Transverse colon (tissue), 4 donors: ENCODE data around the gene ULBP2. TPM values are rescaled to one million over a fixed set of nuclear protein-coding genes. Genes with fewer than 3 reads are reported as not detected.

Experiments used
- DNase-seq: peaks from one replicate; pipeline ENCODE4 v3.0.0-alpha.2; 2019
- H3K27ac ChIP-seq, 4 donors: fragments of 200-600 bp; sonication (generic); 2 replicates each; pipeline ENCODE4 v1.5.1; 2016 to 2018; ENCODE audit warnings: inconsistent platforms in 4 of 4
- H3K27me3 ChIP-seq: fragments of 200-600 bp; sonication (generic); 2 replicates; pipeline ENCODE4 v1.5.1; 2017; ENCODE audit warnings: inconsistent platforms
- H3K36me3 ChIP-seq, 4 donors: fragments of 200-600 bp; sonication (generic); 2 replicates each; pipeline ENCODE4 v1.5.1; 2017 to 2019; ENCODE audit warnings: inconsistent platforms in 4 of 4
- H3K4me1 ChIP-seq, 4 donors: fragments of 200-600 bp; sonication (generic); 2 replicates each; pipeline ENCODE4 v1.5.1; 2017 to 2020; ENCODE audit warnings: inconsistent platforms in 4 of 4
- H3K4me3 ChIP-seq, 4 donors: fragments of 200-600 bp; sonication (generic); 1 replicate in 1 of 4; 2 replicates in 3 of 4; pipeline versions ENCODE4 v1.5.1 to v1.6.1; 2017 to 2019; ENCODE audit warnings: inconsistent platforms in 4 of 4
- H3K9me3 ChIP-seq, 2 donors: fragments of 200-600 bp; sonication (generic); 2 replicates each; pipeline ENCODE4 v1.5.1; 2017 to 2019; ENCODE audit warnings: inconsistent platforms in 2 of 2
- CTCF ChIP-seq, 5 experiments: fragments of 200-600 bp in 3 of 5; fragments of 450-650 bp in 2 of 5; sonication (generic) in 3 of 5; IDR thresholded peaks; 1 replicate in 2 of 5; 2 replicates in 3 of 5; pipeline ENCODE4 v1.5.1; 2016 to 2017; ENCODE audit warnings: antibody characterized with exemption in 5 of 5, inconsistent platforms in 3 of 5, mild to moderate bottlenecking in 2 of 5, moderate library complexity in 1 of 5
- EP300 ChIP-seq: sonication (generic); formaldehyde crosslinking; IDR thresholded peaks from one replicate; pipeline ENCODE4 v1.6.1; 2017; ENCODE audit warnings: antibody characterized with exemption, low read depth
- POLR2A ChIP-seq: fragments of 450-650 bp; IDR thresholded peaks from one replicate; pipeline ENCODE4 v1.6.1; 2016; ENCODE audit warnings: antibody characterized with exemption, mild to moderate bottlenecking, moderate library complexity
- POLR2AphosphoS5 ChIP-seq, 3 donors: sonication (generic); formaldehyde crosslinking; IDR thresholded peaks; one replicate each; pipeline ENCODE4 v1.6.1; 2016; ENCODE audit warnings: antibody characterized with exemption in 3 of 3
- WGBS, 2 donors: methylation state at CpG; one replicate each; pipeline ENCODE4 v1.1.5; 2018; ENCODE audit warnings: low coverage in 1 of 2; 5-methylcytosine and 5-hydroxymethylcytosine counted together
- in situ Hi-C, 4 donors: fragments of 200-750 bp; cut with MboI; loops; one replicate each; pipeline versions ENCODE4 v1.15.0 to v1.15.1; 2017; ENCODE audit warnings: low sequenced_read_pairs in 3 of 4, low pct_ligation_motif_present in 1 of 4, low pct_unique_long_range_greater_than_20kb in 1 of 4
- intact Hi-C: fragments of 100-400 bp; cut with DNase I; formaldehyde crosslinking; loops from one replicate; pipeline ENCODE4 v1.15.1; 2023; ENCODE audit warnings: low total_unique reads
- total RNA-seq, 4 donors: library from RNA; depleted of rRNA; stranded (reverse); fragments of >200 nt; gene quantifications; one replicate each; pipeline ENCODE4 v1.1.0, GENCODE V29; 2016

Gene ULBP2
- total RNA-seq, 4 donors from 2014 or later = not detected

GRCh38 chr6:149938571-149939355, 3.1 kb upstream of the ULBP2 start:
- H3K27ac ChIP-seq = no peak overlapping the region
- WGBS, 2 donors = 1 to 7% methylated on average over 7 to 57 of the region's 58 CpGs
- intact Hi-C loops = no loop called here
- no peak for TF ChIP-seq POLR2AphosphoS5 (IDR thresholded peaks at IDR 0.05)
- TF ChIP-seq CTCF (IDR thresholded peaks at IDR 0.05) = no peak
- TF ChIP-seq POLR2A = no peak
- no peak for TF ChIP-seq EP300
- in situ Hi-C loops = loop anchor here in 1 of 4 donors (10.0 kb wide), 1 partner anchor 76 kb away; no protein-coding TSS in a partner anchor
- peak overlapping the region; percentile 14 to 53 (median 32) for H3K4me3 ChIP-seq
- no peaks in the 10 kb centered on the region for H3K36me3 ChIP-seq
- peaks cover 93% of the 10 kb centered on the region for H3K27me3 ChIP-seq
- peaks cover 13 to 29% (median 25%) of the 10 kb centered on the region in 4 donors for H3K4me1 ChIP-seq
- H3K9me3 ChIP-seq = no peaks in the 10 kb centered on the region
- DNase-seq = no peak

GRCh38 chr6:149939356-149939648, 2.5 kb upstream of the ULBP2 start:
- intact Hi-C loops = no loop called here
- no peak for TF ChIP-seq POLR2AphosphoS5 (IDR thresholded peaks at IDR 0.05)
- TF ChIP-seq POLR2A = no peak
- TF ChIP-seq CTCF (IDR thresholded peaks at IDR 0.05) = no peak
- TF ChIP-seq EP300 = no peak

GRCh38 chr6:149939909-149940671, 1.7 kb upstream of the ULBP2 start:
- Histone ChIP-seq H3K4me1 (peaks cover 13 to 29% (median 25%) of the 10 kb centered on the region in 4 donors), H3K27me3 (peaks cover 82% of the 10 kb centered on the region), H3K9me3 (no peaks in the 10 kb centered on the region), H3K27ac (no peak overlapping the region), H3K4me3 (no peak overlapping the region), H3K36me3 (no peaks in the 10 kb centered on the region)
- intact Hi-C loops = no loop called here
- 18 to 22% methylated on average over 4 to 6 of the region's 6 CpGs for WGBS, 2 donors
- TF ChIP-seq EP300 (no peak), POLR2A (no peak), POLR2AphosphoS5 (IDR thresholded peaks at IDR 0.05) (no peak), CTCF (IDR thresholded peaks at IDR 0.05) (no peak)
- no peak for DNase-seq
- in situ Hi-C loops = loop anchor here in 3 of 4 donors (10.0 kb wide), 2 partner anchors 55 to 75 kb away; no protein-coding TSS in a partner anchor

More at GRCh38 chr6:149939356-149939648, 2.5 kb upstream of the ULBP2 start:
- Histone ChIP-seq H3K9me3 (no peaks in the 10 kb centered on the region), H3K36me3 (no peaks in the 10 kb centered on the region), H3K27me3 (peaks cover 90% of the 10 kb centered on the region), H3K4me1 (peaks cover 13 to 29% (median 25%) of the 10 kb centered on the region in 4 donors), H3K27ac (no peak overlapping the region), H3K4me3 (no peak overlapping the region)
- in situ Hi-C loops = loop anchor here in 1 of 4 donors (10.0 kb wide), 1 partner anchor 75 kb away; no protein-coding TSS in a partner anchor
- 21% methylated on average over 3 to 5 of the region's 5 CpGs for WGBS, 2 donors
- DNase-seq = no peak

GRCh38 chr6:149940672-149940982, 1.2 kb upstream of the ULBP2 start:
- DNase-seq = no peak
- TF ChIP-seq POLR2A (no peak), POLR2AphosphoS5 (IDR thresholded peaks at IDR 0.05) (no peak), EP300 (no peak), CTCF (IDR thresholded peaks at IDR 0.05) (no peak)
- in situ Hi-C loops (loop anchor here in 2 of 4 donors (10.0 kb wide), 1 partner anchor 54 kb away; no protein-coding TSS in a partner anchor), intact Hi-C loops (no loop called here)
- 45% methylated on average over 6 of the region's 6 CpGs; no CpG with 5 or more reads in 1 of the 2 donors for WGBS, 2 donors
- H3K9me3 ChIP-seq = no peaks in the 10 kb centered on the region
- H3K27me3 ChIP-seq = peaks cover 77% of the 10 kb centered on the region
- no peak overlapping the region for H3K4me3 ChIP-seq
- H3K27ac ChIP-seq = no peak overlapping the region
- peaks cover 13 to 29% (median 25%) of the 10 kb centered on the region in 4 donors for H3K4me1 ChIP-seq
- H3K36me3 ChIP-seq = no peaks in the 10 kb centered on the region
